ENCODE results near the gene DACT1. TPM values are rescaled to one million over a fixed set of nuclear protein-coding genes. Genes with fewer than 3 reads are reported as not detected.

DACT1 gene
- total RNA-seq, 1 donor from 2014 or later, result 3.4 TPM

GRCh38 chr14:58598804-58599525, 38.8 kb upstream of the DACT1 start:
- H3K36me3 ChIP-seq, result no peaks in the 10 kb centered on the region
- no peak overlapping the region for H3K4me3 ChIP-seq
- TF ChIP-seq, protein P1, sequence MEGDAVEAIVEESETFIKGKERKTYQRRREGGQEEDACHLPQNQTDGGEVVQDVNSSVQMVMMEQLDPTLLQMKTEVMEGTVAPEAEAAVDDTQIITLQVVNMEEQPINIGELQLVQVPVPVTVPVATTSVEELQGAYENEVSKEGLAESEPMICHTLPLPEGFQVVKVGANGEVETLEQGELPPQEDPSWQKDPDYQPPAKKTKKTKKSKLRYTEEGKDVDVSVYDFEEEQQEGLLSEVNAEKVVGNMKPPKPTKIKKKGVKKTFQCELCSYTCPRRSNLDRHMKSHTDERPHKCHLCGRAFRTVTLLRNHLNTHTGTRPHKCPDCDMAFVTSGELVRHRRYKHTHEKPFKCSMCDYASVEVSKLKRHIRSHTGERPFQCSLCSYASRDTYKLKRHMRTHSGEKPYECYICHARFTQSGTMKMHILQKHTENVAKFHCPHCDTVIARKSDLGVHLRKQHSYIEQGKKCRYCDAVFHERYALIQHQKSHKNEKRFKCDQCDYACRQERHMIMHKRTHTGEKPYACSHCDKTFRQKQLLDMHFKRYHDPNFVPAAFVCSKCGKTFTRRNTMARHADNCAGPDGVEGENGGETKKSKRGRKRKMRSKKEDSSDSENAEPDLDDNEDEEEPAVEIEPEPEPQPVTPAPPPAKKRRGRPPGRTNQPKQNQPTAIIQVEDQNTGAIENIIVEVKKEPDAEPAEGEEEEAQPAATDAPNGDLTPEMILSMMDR (IDR thresholded peaks at IDR 0.05; ENCODE audit: borderline replicate concordance), result no peak
- no peaks in the 10 kb centered on the region for H3K4me1 ChIP-seq
- DNase-seq, result no peak
- H3K27me3 ChIP-seq (ENCODE audit: low read depth), result no peaks in the 10 kb centered on the region
- intact Hi-C loops (cut with micrococcal nuclease), result no loop called here
- H3K9me3 ChIP-seq (replicated peaks), result no peaks in the 10 kb centered on the region
- H3K27ac ChIP-seq (replicated peaks), result no peak overlapping the region

- Histone ChIP-seq H3K27me3 (ENCODE audit: low read depth) (no peaks in the 10 kb centered on the region), H3K4me3 (no peak overlapping the region), H3K9me3 (replicated peaks) (no peaks in the 10 kb centered on the region), H3K4me1 (no peaks in the 10 kb centered on the region), H3K36me3 (no peaks in the 10 kb centered on the region), H3K27ac (replicated peaks) (no peak overlapping the region)
- intact Hi-C loops (cut with micrococcal nuclease), result no loop called here
- no peak for DNase-seq
- TF ChIP-seq, protein P1 (IDR thresholded peaks at IDR 0.05; ENCODE audit: borderline replicate concordance), result no peak
Observed at GRCh38 chr14:58599707-58600106, 38.1 kb upstream of the DACT1 start.

GRCh38 chr14:58605465-58605864, 32.3 kb upstream of the DACT1 start:
- DNase-seq, result no peak
- no peak overlapping the region for H3K27ac ChIP-seq (replicated peaks)
- H3K27me3 ChIP-seq (ENCODE audit: low read depth), result no peaks in the 10 kb centered on the region
- H3K4me3 ChIP-seq, result no peak overlapping the region
- TF ChIP-seq, protein P1 (IDR thresholded peaks at IDR 0.05; ENCODE audit: borderline replicate concordance), result no peak
- no peaks in the 10 kb centered on the region for H3K4me1 ChIP-seq
- H3K36me3 ChIP-seq, result no peaks in the 10 kb centered on the region
- intact Hi-C loops (cut with micrococcal nuclease), result no loop called here
- H3K9me3 ChIP-seq (replicated peaks), result no peaks in the 10 kb centered on the region

GRCh38 chr14:58607131-58607951, 30.4 kb upstream of the DACT1 start:
- Histone ChIP-seq H3K27ac (replicated peaks) (no peak overlapping the region), H3K4me3 (no peak overlapping the region)
- TF ChIP-seq, protein P1 (IDR thresholded peaks at IDR 0.05; ENCODE audit: borderline replicate concordance), result no peak

DNA sequence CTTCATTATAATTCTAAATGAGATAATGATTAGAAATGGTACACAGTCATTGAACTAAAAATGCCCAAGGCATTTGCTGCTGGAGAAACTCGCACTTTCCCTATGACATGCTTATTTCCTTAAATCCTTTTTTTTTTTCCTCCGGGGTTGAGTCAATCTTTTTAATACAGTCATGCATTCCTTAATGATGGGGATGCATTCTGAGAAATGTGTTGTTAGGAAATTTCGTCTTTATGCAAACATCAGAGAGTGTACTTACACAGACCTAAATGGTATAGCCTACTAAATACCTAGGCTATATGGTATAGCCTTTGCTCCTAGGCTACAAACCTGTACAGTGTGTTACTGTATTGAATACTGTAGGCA, 29.8 kb upstream of the DACT1 start:
- no peak overlapping the region for H3K27ac ChIP-seq (replicated peaks)
- TF ChIP-seq, protein P1 (IDR thresholded peaks at IDR 0.05; ENCODE audit: borderline replicate concordance), result no peak
- H3K4me3 ChIP-seq, result no peak overlapping the region
- H3K36me3 ChIP-seq, result no peaks in the 10 kb centered on the region
- no peaks in the 10 kb centered on the region for H3K27me3 ChIP-seq (ENCODE audit: low read depth)
- DNase-seq, result no peak
- no peaks in the 10 kb centered on the region for H3K4me1 ChIP-seq
- no peaks in the 10 kb centered on the region for H3K9me3 ChIP-seq (replicated peaks)
- intact Hi-C loops (cut with micrococcal nuclease), result no loop called here

More at GRCh38 chr14:58607131-58607951, 30.4 kb upstream of the DACT1 start:
- no peak for DNase-seq
- no peaks in the 10 kb centered on the region for H3K4me1 ChIP-seq
- H3K27me3 ChIP-seq (ENCODE audit: low read depth), result no peaks in the 10 kb centered on the region
- no peaks in the 10 kb centered on the region for H3K9me3 ChIP-seq (replicated peaks)
- H3K36me3 ChIP-seq, result no peaks in the 10 kb centered on the region
- intact Hi-C loops (cut with micrococcal nuclease), result no loop called here

Data from left ventricle myocardium inferior (tissue), 1 donor.